Measurements from ENCODE around the gene PKN2.
"Not testable (repeated sequence)": the region's sequence is repeated elsewhere in the genome, so short reads cannot be mapped to it uniquely, and the experiment has no call there.

Gene PKN2

GRCh38 chr1:88800382-88801051, 116.4 kb downstream of the PKN2 start:
- DNase-seq: peak; percentile 69

GRCh38 chr1:88801575-88802208, 117.6 kb downstream of the PKN2 start:
- no peak for DNase-seq

GRCh38 chr1:88802404-88802803, 118.3 kb downstream of the PKN2 start:
- no peak for DNase-seq

- DNase-seq: no peak
Observed at GRCh38 chr1:88802950-88803349, 118.9 kb downstream of the PKN2 start.

DNA sequence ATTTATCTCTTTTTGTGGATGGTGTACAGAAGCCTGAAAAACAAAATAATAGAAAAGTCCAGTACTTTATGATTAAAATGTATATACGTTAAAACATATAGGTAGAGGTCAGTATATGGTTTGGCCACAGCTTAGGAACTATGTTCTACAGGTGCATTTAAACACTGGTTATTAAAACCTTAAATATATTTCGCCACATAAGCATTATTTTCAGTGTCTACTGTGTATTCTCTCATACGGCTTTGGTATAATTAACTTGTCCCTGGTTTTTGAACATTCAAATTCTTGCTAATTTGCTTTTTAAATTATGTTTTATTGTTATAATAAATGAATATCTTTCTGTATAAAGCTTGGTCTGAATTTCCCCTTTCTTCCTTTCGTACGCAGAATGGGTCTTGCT, 119.4 kb downstream of the PKN2 start:
- no peak for DNase-seq

GRCh38 chr1:88812366-88812765, 128.3 kb downstream of the PKN2 start:
- DNase-seq: no peak

DNA sequence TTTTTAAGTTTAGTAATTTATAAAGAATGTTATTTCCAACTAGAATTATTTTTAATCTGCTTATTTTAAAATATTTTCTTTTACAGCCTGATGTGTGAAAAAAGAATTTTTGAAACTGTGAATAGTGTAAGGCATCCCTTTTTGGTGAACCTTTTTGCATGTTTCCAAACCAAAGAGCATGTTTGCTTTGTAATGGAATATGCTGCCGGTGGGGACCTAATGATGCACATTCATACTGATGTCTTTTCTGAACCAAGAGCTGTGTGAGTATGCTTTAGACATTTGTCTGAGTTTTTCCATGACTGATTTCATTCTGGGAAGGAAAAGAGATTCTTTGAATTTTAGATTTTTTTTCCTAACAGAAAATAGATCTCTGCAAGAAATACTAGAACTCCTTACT, 129.4 kb downstream of the PKN2 start:
- no peak for DNase-seq

- not testable (repeated sequence) for DNase-seq
Observed at GRCh38 chr1:88819642-88820041, 135.6 kb downstream of the PKN2 start.

DNA sequence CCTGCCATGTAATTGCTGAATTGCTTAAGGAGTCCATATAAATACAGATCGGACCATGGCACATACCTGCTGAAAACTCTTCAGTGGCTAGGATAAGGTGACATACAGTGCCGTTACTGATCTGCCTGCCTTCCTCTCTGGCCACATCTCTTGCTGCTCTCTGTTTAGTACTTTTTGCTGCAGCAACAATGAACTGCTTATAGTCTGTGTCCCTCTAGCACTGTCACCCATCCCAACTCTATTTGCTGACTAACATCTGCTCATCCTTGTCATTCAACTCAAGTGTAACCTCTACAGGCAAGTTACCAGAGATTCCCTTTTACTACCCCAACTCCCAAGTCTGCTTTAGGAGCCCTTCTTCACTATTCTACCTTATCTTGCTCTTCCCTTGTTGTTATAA, 141.6 kb downstream of the PKN2 start:
- DNase-seq: no peak

DNA sequence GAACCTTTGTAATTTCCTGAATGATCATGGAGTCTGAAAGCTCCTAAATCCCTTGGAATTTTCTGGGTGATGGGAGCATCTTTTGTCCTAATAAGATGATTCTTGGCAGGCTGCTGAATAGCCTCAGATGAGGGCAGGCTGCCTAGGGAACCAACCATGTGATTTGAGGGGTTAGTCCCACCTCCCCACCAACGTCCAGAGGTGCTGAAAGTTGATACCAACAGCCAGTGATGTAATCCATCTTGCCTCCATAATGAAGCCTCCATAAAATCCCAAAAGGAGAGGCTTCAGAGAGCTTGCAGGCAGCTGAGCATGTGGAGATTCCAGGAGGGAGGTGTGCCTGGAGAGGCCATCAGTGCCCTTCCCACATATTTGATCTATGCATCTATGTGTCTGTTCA, 163.6 kb downstream of the PKN2 start:
- DNase-seq: no peak

GRCh38 chr1:88851303-88852063, 167.4 kb downstream of the PKN2 start:
- DNase-seq: no peak

GRCh38 chr1:88867743-88868521, 183.9 kb downstream of the PKN2 start:
- no peak for DNase-seq

GRCh38 chr1:88869644-88870043, 185.6 kb downstream of the PKN2 start:
- not testable (repeated sequence) for DNase-seq

DNA sequence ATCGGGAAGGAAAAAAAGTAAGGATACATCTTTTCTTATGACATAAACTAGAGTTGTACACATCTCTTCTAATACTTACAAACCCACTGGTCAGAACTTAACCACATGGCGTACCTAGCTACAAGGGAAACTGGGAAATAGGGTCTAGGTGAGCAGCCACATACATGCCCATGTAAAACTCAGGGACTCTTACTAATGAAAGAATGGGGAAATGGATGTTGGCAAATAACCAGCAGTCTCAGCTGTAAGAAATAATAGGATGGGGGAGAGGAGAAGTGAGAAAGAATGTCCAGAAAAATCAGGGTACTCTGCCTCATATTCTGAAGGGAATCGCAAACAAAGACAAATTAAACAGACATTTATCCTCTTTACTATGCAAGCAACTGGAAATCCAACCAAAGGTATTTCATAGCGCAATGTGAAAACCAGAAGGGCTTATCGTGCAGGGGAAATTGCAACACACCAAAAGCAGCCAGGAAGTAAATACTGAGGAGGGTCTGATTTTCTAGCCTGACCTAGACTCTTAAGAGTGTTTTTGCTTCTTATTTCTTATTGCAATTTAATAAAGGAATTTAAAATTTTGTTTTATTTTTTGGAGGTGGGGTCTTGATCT, 189.8 kb downstream of the PKN2 start:
- DNase-seq: no peak

DNA sequence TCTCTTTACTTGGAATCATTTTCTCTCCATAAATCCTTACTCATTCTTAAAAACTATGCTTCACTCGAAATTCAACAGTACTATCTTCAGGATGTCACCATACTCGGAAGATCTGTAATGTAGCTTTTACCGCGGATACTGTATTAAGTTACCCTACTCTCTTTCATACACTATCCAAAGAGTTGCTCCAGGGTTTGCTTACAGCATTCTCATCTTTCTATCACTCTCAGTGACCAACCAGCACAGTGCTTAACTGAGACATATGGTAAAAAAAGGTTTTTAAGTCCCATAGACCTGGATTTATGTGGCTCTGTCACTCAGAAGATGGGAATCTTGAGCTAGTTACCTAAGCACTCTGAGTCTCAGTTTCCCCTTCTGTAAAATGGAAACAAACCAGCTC, 191.5 kb downstream of the PKN2 start:
- DNase-seq: no peak

DNA sequence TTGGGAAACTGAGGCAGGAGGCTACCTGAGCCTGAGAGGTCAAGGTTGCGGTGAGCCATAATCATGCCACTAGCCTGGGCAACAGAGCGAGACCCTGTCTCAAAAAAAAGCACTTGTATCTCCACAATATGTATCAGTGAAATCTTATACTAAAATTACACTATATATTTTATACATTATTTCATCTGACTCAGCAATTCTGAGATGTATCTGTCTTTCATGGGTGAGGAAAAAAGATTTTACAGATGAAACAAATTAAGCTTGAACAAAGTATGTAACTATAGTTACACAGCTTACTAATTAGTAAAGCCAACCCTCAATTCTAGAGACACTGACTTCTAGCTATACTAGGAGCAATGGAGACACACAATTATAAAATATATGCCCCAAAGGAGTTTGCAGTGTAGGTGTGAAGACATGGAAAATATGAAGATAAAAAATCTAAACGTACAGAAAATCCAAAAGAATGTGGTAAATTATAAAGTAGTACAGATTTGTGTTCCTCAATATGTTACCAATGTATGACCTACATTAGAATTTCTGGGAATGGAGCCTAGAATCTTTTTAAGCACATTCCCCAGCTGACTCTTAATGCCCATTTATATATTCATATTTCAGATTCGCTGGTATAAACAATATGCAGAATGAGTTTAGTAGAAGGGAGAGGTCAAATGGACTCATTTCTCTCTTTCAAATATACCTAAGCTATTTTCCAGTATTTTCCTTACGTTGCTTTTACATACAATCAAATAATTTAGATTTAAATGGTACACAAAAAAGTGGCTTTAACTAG, 192.7 kb downstream of the PKN2 start:
- DNase-seq: no peak

DNA sequence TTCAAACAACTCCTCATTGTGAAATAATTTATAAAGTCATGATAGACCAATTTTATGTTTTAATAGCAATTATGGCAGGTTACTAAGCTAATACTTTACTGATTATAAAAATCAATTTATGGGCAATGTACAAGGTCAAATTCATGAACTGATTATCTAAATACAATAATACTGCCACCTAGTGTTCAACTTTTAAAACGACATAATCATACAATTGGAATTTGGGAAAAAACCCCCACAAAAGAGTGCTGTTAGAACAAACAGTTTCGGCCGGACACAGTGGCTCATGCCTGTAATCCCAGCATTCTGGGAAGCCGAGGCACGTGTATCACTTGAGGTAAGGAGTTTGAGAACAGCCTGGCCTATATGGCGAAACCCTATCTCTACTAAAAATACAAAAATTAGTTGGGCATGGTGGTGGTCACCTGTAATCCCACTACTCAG, 193.3 kb downstream of the PKN2 start:
- DNase-seq: no peak

DNA sequence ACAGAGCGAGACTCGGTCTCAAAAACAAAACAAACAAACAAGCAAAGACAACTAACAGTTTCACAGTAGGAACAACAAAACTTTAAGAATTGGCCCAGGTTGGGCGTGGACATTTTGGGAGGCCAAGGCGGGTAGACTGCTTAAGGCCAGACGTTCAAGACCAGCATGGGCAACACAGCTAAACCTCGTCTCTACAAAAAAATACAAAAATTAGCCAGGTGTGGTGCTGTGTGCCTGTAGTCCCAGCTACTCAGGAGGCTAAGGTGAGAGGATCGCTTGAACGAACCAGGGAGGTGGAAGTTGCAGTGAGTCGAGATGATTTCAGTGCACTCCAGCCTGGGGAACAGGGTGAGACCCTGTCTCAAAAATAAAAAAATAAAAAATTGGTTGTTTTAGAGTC, 193.8 kb downstream of the PKN2 start:
- no peak for DNase-seq

DNA sequence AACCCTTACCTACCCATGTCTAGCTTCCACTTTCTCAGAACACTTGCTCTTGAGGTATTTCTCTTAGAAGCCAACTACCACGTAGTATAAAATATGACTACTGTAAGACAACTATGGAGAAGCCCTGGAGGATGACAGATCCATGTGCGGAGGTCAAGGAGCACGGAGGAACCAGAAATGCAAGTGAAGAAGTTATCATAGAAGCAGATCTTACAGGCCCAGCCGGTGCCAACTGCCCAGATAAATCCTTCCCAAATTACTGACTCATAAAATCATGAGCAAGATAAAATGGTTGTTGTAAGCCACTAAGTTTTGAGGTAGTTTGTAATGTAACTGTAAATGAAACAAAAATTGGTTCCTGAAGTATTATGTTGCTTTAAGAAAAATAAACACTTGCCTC, 194.7 kb downstream of the PKN2 start:
- no peak for DNase-seq

DNA sequence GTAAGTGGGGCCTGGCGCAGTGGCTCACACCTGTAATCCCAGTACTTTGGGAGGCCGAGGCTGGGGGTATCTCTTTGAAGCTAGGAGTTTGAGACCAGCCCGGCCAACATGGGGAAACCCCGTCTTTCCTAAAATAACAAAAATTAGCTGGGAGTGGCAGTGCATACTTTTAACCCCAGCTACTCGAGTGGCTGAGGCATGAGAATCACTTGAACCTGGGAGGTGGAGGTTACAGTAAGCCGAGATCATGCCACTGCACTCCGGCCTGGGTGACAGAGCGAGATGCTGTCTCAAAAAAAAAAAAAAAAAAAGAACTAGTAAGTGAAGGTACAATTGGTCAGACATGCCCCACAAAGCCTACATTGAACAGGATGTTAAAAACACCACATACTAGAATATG, 196.6 kb downstream of the PKN2 start:
- not testable (repeated sequence) for DNase-seq

GRCh38 chr1:88883156-88883555, 199.1 kb downstream of the PKN2 start:
- no peak for DNase-seq
